ENCODE data around the gene ZNF444.

GRCh38 chr19:56130006-56130405 lies 11.1 kb upstream of the ZNF444 start:
- TF ChIP-seq CTCF (IDR thresholded peaks at IDR 0.05) (no peak), AFF4 (CRISPR knock-in tag; IDR thresholded peaks at IDR 0.05; ENCODE audit: borderline replicate concordance) (no peak), USF1 (CRISPR knock-in tag; IDR thresholded peaks at IDR 0.05) (no peak), ZNF396 (CRISPR knock-in tag; IDR thresholded peaks at IDR 0.05; ENCODE audit: borderline replicate concordance) (no peak), E2F4 (CRISPR knock-in tag; IDR thresholded peaks at IDR 0.05; ENCODE audit: borderline replicate concordance, low read depth) (no peak), NR1H2 (CRISPR knock-in tag; IDR thresholded peaks at IDR 0.05) (no peak), AR (CRISPR knock-in tag; IDR thresholded peaks at IDR 0.05) (no peak), CBFB (CRISPR knock-in tag; IDR thresholded peaks at IDR 0.05; ENCODE audit: low read depth) (no peak), ATF6 (CRISPR knock-in tag; IDR thresholded peaks at IDR 0.05) (no peak), NR3C1 (CRISPR knock-in tag; conservative IDR thresholded peaks at IDR 0.05; ENCODE audit: low read depth) (no peak), ZNF512 (CRISPR knock-in tag; IDR thresholded peaks at IDR 0.05; ENCODE audit: borderline replicate concordance) (no peak)
